AG04450 (cell line): Measurements from ENCODE around the gene KRTAP6-2. TPM values are rescaled to one million over a fixed set of nuclear protein-coding genes. Genes with fewer than 3 reads are reported as not detected.

Source experiments
- CTCF ChIA-PET: fragments of 300-600, 350-600 bp; formaldehyde crosslinking; extraction: SDS; loops from one replicate; lab custom pipeline; 2022; ENCODE audit warnings: antibody characterized with exemption, inconsistent platforms; lab: Charles Lee
- POLR2A ChIA-PET: fragments of 350-600 bp; formaldehyde crosslinking; extraction: SDS; loops from one replicate; lab custom pipeline; 2021; ENCODE audit warnings: antibody characterized with exemption, inconsistent platforms; lab: Yijun Ruan, JAX
- DNase-seq: peaks from one replicate; pipeline ENCODE4 v3.0.0-alpha.2; 2011; ENCODE audit warnings: low read depth, low spot score
- H3K27ac ChIP-seq: one replicate; pipeline ENCODE4 v1.5.1; 2012; ENCODE audit warnings: low read depth, low read length, control low read depth
- H3K27me3 ChIP-seq: one replicate; pipeline ENCODE4 v1.6.0; 2012; ENCODE audit warnings: low read length; ENCODE audit not compliant: control insufficient read depth, insufficient read depth
- H3K4me3 ChIP-seq: 2 replicates; pipeline ENCODE4 v1.5.1; 2011; ENCODE audit warnings: mild to moderate bottlenecking, low read depth, low read length, control low read depth
- H3K9me3 ChIP-seq: 2 replicates; pipeline ENCODE4 v1.5.1; 2012; ENCODE audit warnings: low read length; ENCODE audit not compliant: control insufficient read depth, insufficient read depth
- polyA plus RNA-seq: library from polyadenylated mRNA; depleted of rRNA; stranded (reverse); fragments of >200 nt; gene quantifications from 2 replicates; pipeline ENCODE4 v1.2.3, GENCODE V29; 2011
- TF ChIP-seq, protein P1 (sequence below): IDR thresholded peaks from 2 replicates; pipeline ENCODE4 v1.5.1; 2011; ENCODE audit warnings: low read depth, low read length, control low read depth, inconsistent platforms

The KRTAP6-2 gene
- polyA plus RNA-seq, 1 experiment, result not detected

- no peaks in the 10 kb centered on the region for H3K27me3 ChIP-seq
These were observed 35.6 kb downstream of the KRTAP6-2 start for GRCh38 chr21:30563072-30563471.

DNA sequence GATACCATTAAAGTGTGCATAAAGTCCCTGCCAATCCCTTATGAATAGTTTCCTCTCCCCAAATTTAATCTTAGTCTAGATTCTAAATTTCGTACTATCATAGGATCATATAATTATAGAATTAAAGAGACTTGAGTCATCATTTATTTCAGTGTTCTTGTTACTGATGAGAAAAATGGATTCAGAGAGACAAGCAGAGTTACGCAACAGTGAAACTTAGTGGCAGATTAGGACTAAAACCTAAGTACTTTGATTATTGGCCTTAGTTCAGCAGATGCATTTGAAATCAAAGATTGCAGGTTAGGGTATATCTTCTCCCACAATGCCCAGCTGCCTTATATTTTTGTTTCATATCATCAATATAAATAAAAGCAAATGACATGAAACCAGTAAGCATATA is 36.7 kb downstream of the KRTAP6-2 start:
- Histone ChIP-seq H3K9me3 (peaks cover 10% of the 10 kb centered on the region), H3K27me3 (no peaks in the 10 kb centered on the region), H3K4me3 (no peak overlapping the region), H3K27ac (no peak overlapping the region)
- ChIA-PET CTCF (no interaction called here), POLR2A (no interaction called here)
- TF ChIP-seq, protein P1, sequence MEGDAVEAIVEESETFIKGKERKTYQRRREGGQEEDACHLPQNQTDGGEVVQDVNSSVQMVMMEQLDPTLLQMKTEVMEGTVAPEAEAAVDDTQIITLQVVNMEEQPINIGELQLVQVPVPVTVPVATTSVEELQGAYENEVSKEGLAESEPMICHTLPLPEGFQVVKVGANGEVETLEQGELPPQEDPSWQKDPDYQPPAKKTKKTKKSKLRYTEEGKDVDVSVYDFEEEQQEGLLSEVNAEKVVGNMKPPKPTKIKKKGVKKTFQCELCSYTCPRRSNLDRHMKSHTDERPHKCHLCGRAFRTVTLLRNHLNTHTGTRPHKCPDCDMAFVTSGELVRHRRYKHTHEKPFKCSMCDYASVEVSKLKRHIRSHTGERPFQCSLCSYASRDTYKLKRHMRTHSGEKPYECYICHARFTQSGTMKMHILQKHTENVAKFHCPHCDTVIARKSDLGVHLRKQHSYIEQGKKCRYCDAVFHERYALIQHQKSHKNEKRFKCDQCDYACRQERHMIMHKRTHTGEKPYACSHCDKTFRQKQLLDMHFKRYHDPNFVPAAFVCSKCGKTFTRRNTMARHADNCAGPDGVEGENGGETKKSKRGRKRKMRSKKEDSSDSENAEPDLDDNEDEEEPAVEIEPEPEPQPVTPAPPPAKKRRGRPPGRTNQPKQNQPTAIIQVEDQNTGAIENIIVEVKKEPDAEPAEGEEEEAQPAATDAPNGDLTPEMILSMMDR, result no peak
- no peak for DNase-seq

More at GRCh38 chr21:30563072-30563471, 35.6 kb downstream of the KRTAP6-2 start:
- no peak overlapping the region for H3K27ac ChIP-seq
- TF ChIP-seq, protein P1, result no peak
- H3K4me3 ChIP-seq, result no peak overlapping the region
- ChIA-PET CTCF (no interaction called here), POLR2A (no interaction called here)
- H3K9me3 ChIP-seq, result peaks cover 10% of the 10 kb centered on the region
- no peak for DNase-seq

DNA sequence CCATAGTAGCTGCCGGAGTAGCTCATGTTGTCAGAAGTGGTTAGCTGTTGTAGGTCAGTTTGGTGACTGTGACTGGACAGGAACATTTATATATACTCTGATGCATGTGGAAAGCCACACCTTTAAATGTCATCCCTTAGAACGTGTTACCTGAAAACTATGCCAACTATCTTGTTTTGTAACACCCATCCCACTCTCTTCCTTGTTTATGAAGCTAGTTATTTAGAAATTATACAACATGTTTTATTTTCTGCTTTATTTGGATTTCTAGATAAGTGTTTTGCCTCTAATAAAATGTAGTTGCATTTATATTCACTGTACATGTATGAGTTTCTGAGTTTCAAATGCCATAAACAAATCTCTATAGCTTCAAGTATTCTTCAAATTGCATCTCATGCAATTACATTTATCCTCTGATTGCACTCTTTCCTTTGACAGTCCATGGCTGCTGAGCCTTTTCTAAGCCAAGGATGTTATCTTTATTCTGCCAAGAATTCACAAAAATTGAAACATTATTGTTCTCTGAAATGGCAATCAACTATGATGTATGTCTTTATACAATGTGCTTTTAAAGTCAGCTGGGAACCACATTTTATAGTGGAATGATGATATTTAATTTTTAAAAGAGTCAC is 37.3 kb downstream of the KRTAP6-2 start, which contains the start of gene KRTAP19-7:
KRTAP19-7 (minus strand) TSS at position 51 of the 632 bp plus-strand sequence; CDS start at position 26, 25 bp downstream.
- Histone ChIP-seq H3K27me3 (no peaks in the 10 kb centered on the region), H3K27ac (no peak within 1 kb of the TSS), H3K9me3 (peaks cover 10% of the 10 kb centered on the region), H3K4me3 (no peak within 1 kb of the TSS)
- ChIA-PET CTCF (no interaction called here), POLR2A (no interaction called here)
- TF ChIP-seq, protein P1, result no peak
- DNase-seq, result no peak

- Histone ChIP-seq H3K9me3 (peaks cover 15% of the 10 kb centered on the region), H3K27me3 (no peaks in the 10 kb centered on the region), H3K4me3 (no peak overlapping the region), H3K27ac (no peak overlapping the region)
- ChIA-PET CTCF (no interaction called here), POLR2A (no interaction called here)
- TF ChIP-seq, protein P1, result no peak
- DNase-seq, result no peak
These were observed 43.6 kb downstream of the KRTAP6-2 start for GRCh38 chr21:30555095-30555494.

DNA sequence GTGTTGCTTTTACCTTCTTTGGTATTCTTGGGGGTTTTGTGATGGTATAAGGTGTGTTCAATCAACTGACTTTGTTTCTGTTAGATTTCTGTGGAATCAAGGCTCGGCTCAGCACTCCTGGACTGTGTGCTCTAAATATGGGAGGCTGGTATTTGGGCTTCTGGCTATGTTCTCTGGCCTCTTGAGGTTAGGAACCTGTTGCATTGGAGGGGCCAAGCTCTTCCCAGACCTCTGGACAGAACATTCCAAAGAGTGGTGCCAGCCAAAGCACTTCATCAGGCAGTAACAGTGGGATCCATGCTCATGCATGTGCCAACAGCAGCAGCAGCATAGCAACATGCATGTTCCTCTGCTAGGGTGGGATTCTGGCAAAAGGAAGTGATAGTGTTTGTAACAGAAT is 45.9 kb downstream of the KRTAP6-2 start:
- ChIA-PET POLR2A (no interaction called here), CTCF (no interaction called here)
- TF ChIP-seq, protein P1, result no peak
- H3K27ac ChIP-seq, result no peak overlapping the region
- peaks cover 8% of the 10 kb centered on the region for H3K9me3 ChIP-seq
- no peak for DNase-seq
- H3K27me3 ChIP-seq, result no peaks in the 10 kb centered on the region
- no peak overlapping the region for H3K4me3 ChIP-seq
